Measurements from ENCODE around the gene SLC25A4.

- TF ChIP-seq EZH2 (IDR thresholded peaks at IDR 0.05; ENCODE audit: borderline replicate concordance, low read depth, low read length, severe bottlenecking) (no peak), CTCF (IDR thresholded peaks at IDR 0.05; ENCODE audit: extremely low read depth in 1 of 2, insufficient read depth in 1 of 2, low read depth in 1 of 2, low read length in 2 of 2) (no peak)
Measured at GRCh38 chr4:185165605-185166063, 22.6 kb downstream of the SLC25A4 start.

Measured in endothelial cell of umbilical vein (primary cell).